GM13976 (cell line): ENCODE results near the gene ANK3.

Experiments
- DNase-seq: peaks from one replicate; pipeline ENCODE4 v3.0.0; 2012; ENCODE audit warnings: low spot score
- CTCF ChIP-seq: IDR thresholded peaks from 2 replicates; pipeline ENCODE4 v1.5.1; 2012; ENCODE audit warnings: borderline replicate concordance, mild to moderate bottlenecking; ENCODE audit not compliant: insufficient read depth; ENCODE audit errors: extremely low read depth, missing control alignments, control extremely low read depth
- in situ Hi-C: fragments of 300-500 bp; cut with MboI; formaldehyde crosslinking; loops from one replicate; pipeline ENCODE4 v1.12.0; 2022; ENCODE audit warnings: low sequenced_read_pairs, mixed read lengths, inconsistent platforms; ENCODE audit not compliant: unreplicated experiment

Gene ANK3

GRCh38 chr10:60031183-60031582 is 358.5 kb downstream of the ANK3 start:
- in situ Hi-C loops, result loop anchor here (10.0 to 25.0 kb wide), 2 partner anchors 169 to 406 kb away; no protein-coding TSS in a partner anchor
- no peak for DNase-seq
- no peak for TF ChIP-seq CTCF

GRCh38 chr10:60029475-60029874 is 360.2 kb downstream of the ANK3 start:
- in situ Hi-C loops, result loop anchor here (25.0 kb wide), 1 partner anchor 167 kb away; no protein-coding TSS in a partner anchor
- TF ChIP-seq CTCF, result no peak
- DNase-seq, result no peak

GRCh38 chr10:60028081-60028480 is 361.6 kb downstream of the ANK3 start:
- no peak for DNase-seq
- no peak for TF ChIP-seq CTCF
- in situ Hi-C loops, result loop anchor here (25.0 kb wide), 1 partner anchor 166 kb away; no protein-coding TSS in a partner anchor

GRCh38 chr10:60025279-60025678 is 364.4 kb downstream of the ANK3 start:
- no peak for DNase-seq
- no peak for TF ChIP-seq CTCF
- in situ Hi-C loops, result loop anchor here (25.0 kb wide), 1 partner anchor 163 kb away; no protein-coding TSS in a partner anchor

GRCh38 chr10:60024506-60024905 is 365.2 kb downstream of the ANK3 start:
- TF ChIP-seq CTCF, result no peak
- DNase-seq, result no peak
- in situ Hi-C loops, result no loop called here

GRCh38 chr10:60023155-60023877 is 366.4 kb downstream of the ANK3 start:
- TF ChIP-seq CTCF, result no peak
- DNase-seq, result no peak
- in situ Hi-C loops, result no loop called here

DNA sequence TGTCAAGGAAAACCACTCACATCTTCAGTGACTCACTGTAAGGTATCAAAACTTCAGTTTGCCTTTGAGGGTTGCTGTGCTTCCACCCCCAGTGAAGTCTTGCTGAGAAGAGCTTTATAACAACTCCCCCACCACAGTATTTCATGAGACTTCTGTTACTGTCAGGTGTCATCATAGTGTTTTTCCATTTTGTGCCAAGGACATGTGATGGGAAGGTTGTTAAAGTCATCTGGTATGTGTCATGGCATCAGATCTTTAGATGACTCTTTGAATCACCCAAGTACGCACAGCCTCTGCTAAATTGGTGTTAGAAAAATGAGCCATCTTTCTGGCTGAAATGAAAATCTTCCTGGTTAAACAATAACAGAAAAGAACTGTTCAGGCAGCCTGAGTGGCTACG is 368.3 kb downstream of the ANK3 start:
- in situ Hi-C loops, result no loop called here
- TF ChIP-seq CTCF, result no peak
- DNase-seq, result no peak
